ENCODE measurements around the gene BOC.

Gene BOC

DNA sequence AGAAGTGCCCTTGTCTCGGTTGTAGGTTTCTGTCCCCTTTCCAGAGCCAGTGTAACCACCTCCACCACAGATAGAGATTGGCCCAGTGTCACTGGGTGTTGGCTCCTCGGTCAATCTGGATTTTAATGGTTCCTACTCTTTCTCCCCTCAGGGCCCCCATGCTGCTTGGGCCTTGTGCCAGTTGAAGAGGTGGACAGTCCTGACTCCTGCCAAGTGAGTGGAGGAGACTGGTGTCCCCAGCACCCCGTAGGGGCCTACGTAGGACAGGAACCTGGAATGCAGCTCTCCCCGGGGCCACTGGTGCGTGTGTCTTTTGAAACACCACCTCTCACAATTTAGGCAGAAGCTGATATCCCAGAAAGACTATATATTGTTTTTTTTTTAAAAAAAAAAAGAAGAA is 75.2 kb downstream of the BOC start:
- DNase-seq (ENCODE audit: low spot score) = no peak

DNA sequence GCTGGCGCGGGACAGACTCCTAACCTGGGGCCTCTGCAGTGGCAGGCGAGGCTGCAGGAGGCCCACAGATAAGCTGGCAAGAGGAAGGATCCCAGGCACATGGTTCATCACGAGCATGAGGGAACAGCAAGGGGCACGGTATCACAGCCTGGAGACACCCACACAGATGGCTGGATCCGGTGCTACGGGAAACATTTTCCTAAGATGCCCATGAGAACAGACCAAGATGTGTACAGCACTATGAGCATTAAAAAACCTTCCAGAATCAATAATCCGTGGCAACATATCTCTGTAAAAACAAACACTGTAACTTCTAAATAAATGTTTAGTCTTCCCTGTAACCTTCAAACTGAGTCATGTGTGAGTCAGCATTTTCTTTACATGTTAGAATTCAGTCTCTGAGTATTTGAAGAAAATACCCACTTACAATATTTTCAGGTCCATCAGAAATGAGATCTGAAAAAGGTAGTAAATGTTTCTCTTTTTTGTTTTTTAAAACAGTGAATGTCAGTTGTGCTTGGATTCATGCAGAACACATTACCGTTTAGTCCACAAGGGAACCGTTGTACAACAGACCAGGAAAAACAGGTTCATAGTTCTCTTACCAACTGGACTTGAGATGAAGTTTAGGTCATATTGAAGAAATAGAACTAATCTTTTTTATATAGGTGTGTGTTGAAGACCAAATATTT is 75.9 kb downstream of the BOC start:
- peak; percentile 60 for DNase-seq (ENCODE audit: low spot score)

- DNase-seq (ENCODE audit: low spot score) = peak; percentile 65
These were observed 76.7 kb downstream of the BOC start for GRCh38 chr3:113287803-113288648.

GRCh38 chr3:113288881-113289280 is 77.5 kb downstream of the BOC start:
- DNase-seq (ENCODE audit: low spot score) = no peak

DNA sequence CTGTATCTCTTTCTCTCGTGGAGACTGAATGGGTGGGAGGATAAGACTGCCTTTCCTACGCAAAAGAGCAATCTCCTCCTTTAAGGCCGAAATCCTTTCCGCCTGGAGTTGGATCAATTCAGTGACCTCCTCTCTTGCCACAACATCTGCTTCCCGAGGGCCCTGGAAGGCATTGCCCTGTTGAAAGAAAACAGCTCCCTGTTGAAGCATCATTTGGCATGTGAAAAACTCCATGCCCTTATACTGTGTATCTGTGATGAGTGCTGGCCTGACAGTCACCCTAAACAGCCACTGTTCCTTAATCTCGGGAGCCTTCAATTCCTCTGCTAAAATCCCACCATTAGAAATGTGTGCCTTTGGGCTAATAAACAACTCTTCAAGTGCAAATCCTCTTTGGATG is 80.2 kb downstream of the BOC start:
- no peak for DNase-seq (ENCODE audit: low spot score)

- no peak for DNase-seq (ENCODE audit: low spot score)
These were observed 81.6 kb downstream of the BOC start for GRCh38 chr3:113292933-113293332.

DNA sequence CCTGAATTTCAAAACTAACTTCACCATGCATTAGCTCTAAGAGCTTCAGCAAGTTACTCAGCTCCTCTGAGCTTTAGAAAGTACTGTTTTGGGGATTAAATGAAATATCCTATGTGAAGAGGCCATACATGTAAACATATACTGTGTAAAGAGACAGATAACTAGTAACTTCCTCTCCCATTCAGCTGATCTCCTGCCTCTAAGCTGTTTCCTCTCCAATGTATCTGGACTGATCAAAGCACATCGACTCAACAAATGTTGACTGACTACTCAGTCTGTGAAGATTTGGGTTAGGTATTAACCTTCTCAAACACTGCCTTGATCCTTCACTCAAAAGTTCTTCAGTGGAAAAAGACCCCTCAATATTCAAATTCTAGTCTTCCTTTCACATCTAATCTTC is 82.0 kb downstream of the BOC start:
- DNase-seq (ENCODE audit: low spot score) = no peak

GRCh38 chr3:113295463-113295862 is 84.1 kb downstream of the BOC start:
- no peak for DNase-seq (ENCODE audit: low spot score)

- no peak for DNase-seq (ENCODE audit: low spot score)
These were observed 85.9 kb downstream of the BOC start for GRCh38 chr3:113297287-113297686.

GRCh38 chr3:113297841-113298240 is 86.5 kb downstream of the BOC start:
- DNase-seq (ENCODE audit: low spot score) = no peak

- DNase-seq (ENCODE audit: low spot score) = no peak
These were observed 89.2 kb downstream of the BOC start for GRCh38 chr3:113300596-113300995.

DNA sequence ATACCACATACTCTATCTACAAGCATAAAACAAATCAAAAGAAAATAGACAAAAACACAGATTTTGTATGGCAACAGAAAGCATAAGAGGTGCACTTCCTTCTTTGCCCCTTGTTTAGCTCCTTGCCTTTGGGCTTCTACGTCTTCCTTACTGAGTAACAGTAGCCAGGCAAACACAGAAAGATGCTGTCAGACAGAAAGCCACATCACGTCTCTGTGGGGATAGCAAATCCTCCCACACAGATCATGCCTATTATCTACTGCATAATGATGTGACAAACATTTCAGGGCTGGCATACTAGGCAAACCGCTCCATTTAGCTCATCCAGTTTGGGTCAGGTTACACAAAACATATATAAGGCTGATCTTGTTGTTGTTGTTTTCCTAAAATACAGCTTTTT is 92.7 kb downstream of the BOC start:
- no peak for DNase-seq (ENCODE audit: low spot score)

DNA sequence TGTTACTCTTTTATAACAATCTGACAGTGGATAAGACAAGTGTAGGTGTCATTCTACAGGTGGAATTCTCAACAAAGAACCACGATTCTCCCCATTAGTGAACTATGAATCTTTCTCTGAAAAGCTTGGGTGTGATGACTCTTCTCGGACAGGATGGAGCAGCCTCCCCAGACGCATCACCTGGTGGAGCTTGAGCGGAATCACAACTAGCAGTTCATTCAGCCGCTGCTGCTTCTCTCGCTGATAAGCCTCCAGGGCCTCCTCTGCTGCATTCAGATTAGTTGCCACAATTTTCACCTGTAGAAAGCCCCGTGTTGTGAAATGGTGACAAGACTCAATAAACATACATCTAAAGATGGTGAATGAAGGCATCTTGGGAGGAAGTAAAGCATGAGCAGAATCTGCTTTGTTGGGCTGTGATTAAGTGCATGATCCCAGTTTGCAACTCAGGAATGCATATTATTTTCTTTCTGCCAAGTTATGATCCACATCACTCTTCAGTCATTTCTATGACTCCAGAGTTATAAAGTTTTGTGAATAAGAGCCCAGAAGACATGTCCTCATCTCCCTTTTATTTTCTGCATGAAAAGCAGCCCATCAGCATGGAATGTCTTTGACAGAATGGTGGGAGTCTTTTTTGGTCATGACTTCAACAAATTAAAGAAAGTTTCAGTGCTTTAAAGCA is 93.6 kb downstream of the BOC start:
- no peak for DNase-seq (ENCODE audit: low spot score)

DNA sequence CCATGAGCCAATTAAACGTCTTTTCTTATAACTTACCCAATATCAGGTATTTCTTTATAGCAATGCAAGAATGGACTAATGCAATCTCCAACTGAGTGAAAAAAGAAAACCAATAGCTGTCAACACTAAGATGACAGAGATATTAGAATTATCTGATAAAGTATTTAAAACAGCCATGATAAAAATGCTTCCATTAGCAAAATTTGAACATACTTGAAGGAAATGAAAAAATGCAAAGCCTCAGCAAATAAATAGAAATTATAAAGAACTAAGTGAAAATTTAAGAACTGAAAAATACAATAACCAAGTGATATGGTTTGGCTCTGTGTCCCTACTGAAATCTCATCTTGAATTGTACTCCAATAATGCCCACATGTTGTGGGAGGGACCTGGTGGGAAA is 99.6 kb downstream of the BOC start:
- no peak for DNase-seq (ENCODE audit: low spot score)

GRCh38 chr3:113312416-113312815 is 101.1 kb downstream of the BOC start:
- DNase-seq (ENCODE audit: low spot score) = no peak

DNA sequence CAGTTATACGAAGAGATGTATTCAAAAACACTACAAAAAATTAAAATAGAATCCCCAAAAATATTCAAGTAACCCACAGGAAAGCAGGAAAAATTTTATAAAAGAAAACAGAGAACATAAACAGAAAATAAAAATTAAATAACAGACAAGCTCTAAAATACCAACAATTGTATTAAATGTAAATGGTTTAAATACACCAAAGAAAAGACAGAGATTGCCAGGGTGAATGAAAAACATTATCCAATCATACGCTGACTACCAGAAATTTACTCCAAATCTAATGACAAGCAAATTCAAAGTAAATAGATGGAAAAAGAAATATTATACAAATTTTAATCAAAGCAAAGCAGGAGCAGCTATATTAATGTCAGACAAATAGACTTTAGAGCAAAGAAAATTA is 103.6 kb downstream of the BOC start:
- no peak for DNase-seq (ENCODE audit: low spot score)

GRCh38 chr3:113329757-113330156 is 118.4 kb downstream of the BOC start:
- no peak for DNase-seq (ENCODE audit: low spot score)

- no peak for DNase-seq (ENCODE audit: low spot score)
These were observed 119.4 kb downstream of the BOC start for GRCh38 chr3:113330742-113331141.

GRCh38 chr3:113331187-113331586 is 119.8 kb downstream of the BOC start:
- no peak for DNase-seq (ENCODE audit: low spot score)
